Measurements from ENCODE around the gene SNTA1. TPM values are rescaled to one million over a fixed set of nuclear protein-coding genes. Genes with fewer than 3 reads are reported as not detected.

SNTA1 gene
- total RNA-seq, 1 donor from 2014 or later = 108 TPM

GRCh38 chr20:33388268-33388667 is 55.3 kb downstream of the SNTA1 start:
- H3K9me3 ChIP-seq = no peaks in the 10 kb centered on the region

GRCh38 chr20:33387177-33387576 is 56.4 kb downstream of the SNTA1 start:
- no peak overlapping the region for H3K27ac ChIP-seq

More at GRCh38 chr20:33388268-33388667, 55.3 kb downstream of the SNTA1 start:
- H3K27ac ChIP-seq = no peak overlapping the region
- no peak overlapping the region for H3K4me3 ChIP-seq
- intact Hi-C loops (cut with DNase I) = no loop called here
- H3K4me1 ChIP-seq = no peaks in the 10 kb centered on the region
- H3K36me3 ChIP-seq = peaks cover 41 to 69% of the 10 kb centered on the region in 2 donors
- DNase-seq (ENCODE audit: low spot score in 2 of 2) = no peak
- H3K27me3 ChIP-seq = no peaks in the 10 kb centered on the region
- no peak for TF ChIP-seq CTCF (IDR thresholded peaks at IDR 0.05)

GRCh38 chr20:33386673-33387072 is 56.9 kb downstream of the SNTA1 start:
- H3K36me3 ChIP-seq = peaks cover 48 to 70% of the 10 kb centered on the region in 2 donors
- intact Hi-C loops (cut with DNase I) = no loop called here
- H3K27ac ChIP-seq = no peak overlapping the region
- no peaks in the 10 kb centered on the region for H3K9me3 ChIP-seq
- peak in 1 of 2 donors; percentile 12 for DNase-seq (ENCODE audit: low spot score in 2 of 2)
- no peaks in the 10 kb centered on the region for H3K4me1 ChIP-seq
- TF ChIP-seq CTCF (IDR thresholded peaks at IDR 0.05) = no peak
- no peak overlapping the region for H3K4me3 ChIP-seq
- H3K27me3 ChIP-seq = no peaks in the 10 kb centered on the region

More at GRCh38 chr20:33387177-33387576, 56.4 kb downstream of the SNTA1 start:
- H3K36me3 ChIP-seq = peaks cover 47 to 69% of the 10 kb centered on the region in 2 donors
- H3K4me1 ChIP-seq = no peaks in the 10 kb centered on the region
- no peaks in the 10 kb centered on the region for H3K27me3 ChIP-seq
- intact Hi-C loops (cut with DNase I) = no loop called here
- H3K4me3 ChIP-seq = no peak overlapping the region
- no peaks in the 10 kb centered on the region for H3K9me3 ChIP-seq
- DNase-seq (ENCODE audit: low spot score in 2 of 2) = peak in 1 of 2 donors; percentile 27
- no peak for TF ChIP-seq CTCF (IDR thresholded peaks at IDR 0.05)

- H3K36me3 ChIP-seq = peaks cover 56 to 73% of the 10 kb centered on the region in 2 donors
- no peak overlapping the region for H3K4me3 ChIP-seq
- no peaks in the 10 kb centered on the region for H3K4me1 ChIP-seq
- H3K9me3 ChIP-seq = no peaks in the 10 kb centered on the region
- no peak for DNase-seq (ENCODE audit: low spot score in 2 of 2)
- no peak for TF ChIP-seq CTCF (IDR thresholded peaks at IDR 0.05)
- H3K27me3 ChIP-seq = no peaks in the 10 kb centered on the region
- no peak overlapping the region for H3K27ac ChIP-seq
- intact Hi-C loops (cut with DNase I) = no loop called here
Measured at GRCh38 chr20:33377366-33377765, 66.2 kb downstream of the SNTA1 start.

GRCh38 chr20:33373735-33374605 is 69.6 kb downstream of the SNTA1 start:
- no peak for TF ChIP-seq CTCF (IDR thresholded peaks at IDR 0.05)
- H3K4me1 ChIP-seq = no peaks in the 10 kb centered on the region
- H3K9me3 ChIP-seq = no peaks in the 10 kb centered on the region
- intact Hi-C loops (cut with DNase I) = no loop called here
- no peak overlapping the region for H3K27ac ChIP-seq
- H3K36me3 ChIP-seq = peaks cover 61 to 81% of the 10 kb centered on the region in 2 donors
- no peaks in the 10 kb centered on the region for H3K27me3 ChIP-seq
- H3K4me3 ChIP-seq = no peak overlapping the region
- peak in 1 of 2 donors; percentile 4 for DNase-seq (ENCODE audit: low spot score in 2 of 2)
